GM12801 (cell line): Measurements from ENCODE around the gene THSD4.

Experiments
- CTCF ChIP-seq: IDR thresholded peaks from one replicate; pipeline ENCODE4 v1.5.1; 2011; ENCODE audit warnings: control low read depth; ENCODE audit not compliant: insufficient read length; ENCODE audit errors: extremely low read depth

Gene THSD4

GRCh38 chr15:71281256-71281655, 166.0 kb downstream of the THSD4 start:
- TF ChIP-seq CTCF = no peak

GRCh38 chr15:71282076-71282475, 166.8 kb downstream of the THSD4 start:
- TF ChIP-seq CTCF = no peak

- TF ChIP-seq CTCF = no peak
Observed at GRCh38 chr15:71288348-71288955, 173.2 kb downstream of the THSD4 start.

GRCh38 chr15:71290002-71290401, 174.7 kb downstream of the THSD4 start:
- no peak for TF ChIP-seq CTCF

GRCh38 chr15:71290881-71291635, 175.8 kb downstream of the THSD4 start:
- TF ChIP-seq CTCF = no peak

GRCh38 chr15:71291723-71292122, 176.5 kb downstream of the THSD4 start:
- TF ChIP-seq CTCF = no peak

GRCh38 chr15:71293723-71294122, 178.5 kb downstream of the THSD4 start:
- TF ChIP-seq CTCF = no peak
